Stomach (tissue), 9 donors: ENCODE results near the gene VWA2. TPM values are rescaled to one million over a fixed set of nuclear protein-coding genes. Genes with fewer than 3 reads are reported as not detected.

Experiments used
- DNase-seq, 2 donors: peaks; one replicate each; pipeline versions ENCODE4 v3.0.0 to v3.0.0-alpha.2; 2013 to 2019
- H3K27ac ChIP-seq, 5 donors: fragments of 200-600 bp in 4 of 5; sonication (generic) in 4 of 5; one replicate each; pipeline ENCODE4 v1.5.1; 2013 to 2019; ENCODE audit warnings: mild to moderate bottlenecking in 1 of 5, moderate library complexity in 1 of 5
- H3K27me3 ChIP-seq, 3 donors: fragments of 200-600 bp; sonication (generic); one replicate each; pipeline ENCODE4 v1.5.1; 2017 to 2019; ENCODE audit warnings: mixed run types in 1 of 3
- H3K36me3 ChIP-seq, 4 donors: fragments of 200-600 bp; sonication (generic); 1 replicate in 3 of 4; 2 replicates in 1 of 4; pipeline ENCODE4 v1.5.1; 2016 to 2019
- H3K4me1 ChIP-seq, 4 donors: fragments of 200-600 bp; sonication (generic); one replicate each; pipeline ENCODE4 v1.5.1; 2016 to 2019
- H3K4me3 ChIP-seq, 4 donors: fragments of 200-600 bp; sonication (generic) in 3 of 4; one replicate each; pipeline ENCODE4 v1.5.1; 2016 to 2019; ENCODE audit warnings: mild to moderate bottlenecking in 1 of 4
- H3K9me3 ChIP-seq, 4 donors: fragments of 200-600 bp; sonication (generic); one replicate each; pipeline ENCODE4 v1.5.1; 2016 to 2019
- EP300 ChIP-seq: sonication (generic); formaldehyde crosslinking; IDR thresholded peaks from one replicate; pipeline ENCODE4 v1.6.1; 2017; ENCODE audit warnings: antibody characterized with exemption
- POLR2A ChIP-seq, 4 donors: fragments of 450-650 bp; IDR thresholded peaks; one replicate each; pipeline ENCODE4 v1.6.1; 2016; ENCODE audit warnings: antibody characterized with exemption in 4 of 4, control low read depth in 2 of 4, mild to moderate bottlenecking in 1 of 4, moderate library complexity in 1 of 4
- POLR2AphosphoS5 ChIP-seq, 3 donors: sonication (generic); formaldehyde crosslinking; IDR thresholded peaks; one replicate each; pipeline ENCODE4 v1.6.1; 2016; ENCODE audit warnings: antibody characterized with exemption in 3 of 3
- WGBS, 5 donors: extraction: QIAGEN DNeasy Blood & Tissue Kit in 3 of 5; methylation state at CpG; one replicate each; pipeline versions ENCODE4 v1.1.5 to v1.1.7; 2013 to 2018; 5-methylcytosine and 5-hydroxymethylcytosine counted together
- intact Hi-C: fragments of 100-400 bp; cut with DNase I; formaldehyde crosslinking; loops from one replicate; pipeline ENCODE4 v1.15.1; 2023; ENCODE audit warnings: low total_unique reads
- polyA plus RNA-seq, 3 donors: library from polyadenylated mRNA; stranded (reverse); fragments of 200-250 nt; gene quantifications; one replicate each; pipeline ENCODE4 v1.2.3, GENCODE V29; 2013
- total RNA-seq, 5 donors: library from RNA; depleted of rRNA; stranded (reverse); fragments of >200 nt; gene quantifications; one replicate each; pipeline versions ENCODE4 v1.1.0 to v1.2.3, GENCODE V29; 2014 to 2016
- TF ChIP-seq, protein P1 (sequence below), 7 experiments: fragments of 450-650 bp in 4 of 7; fragments of 200-600 bp in 3 of 7; sonication (generic) in 3 of 7; IDR thresholded peaks; one replicate each; pipeline ENCODE4 v1.5.1; 2016 to 2019; ENCODE audit warnings: antibody characterized with exemption in 7 of 7, control low read depth in 2 of 7, mild to moderate bottlenecking in 1 of 7
- donor health status: healthy with polysubstance abuse.
- donor health status: Bipolar disorder and iron deficiency.
- donor health status: healthy.

VWA2 gene
- total and polyA plus RNA-seq, 8 donors = 0.46 to 20.7 (median 5.8) TPM

DNA sequence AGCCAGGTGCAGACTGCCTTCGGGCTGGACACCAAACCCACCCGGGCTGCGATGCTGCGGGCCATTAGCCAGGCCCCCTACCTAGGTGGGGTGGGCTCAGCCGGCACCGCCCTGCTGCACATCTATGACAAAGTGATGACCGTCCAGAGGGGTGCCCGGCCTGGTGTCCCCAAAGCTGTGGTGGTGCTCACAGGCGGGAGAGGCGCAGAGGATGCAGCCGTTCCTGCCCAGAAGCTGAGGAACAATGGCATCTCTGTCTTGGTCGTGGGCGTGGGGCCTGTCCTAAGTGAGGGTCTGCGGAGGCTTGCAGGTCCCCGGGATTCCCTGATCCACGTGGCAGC lies 50.0 kb downstream of the VWA2 start:
- 83 to 96% (median 95%) methylated on average over 8 to 16 of the region's 16 CpGs for WGBS, 5 donors
- intact Hi-C loops = no loop called here
- TF ChIP-seq POLR2A (IDR thresholded peaks at IDR 0.05) = no peak

DNA sequence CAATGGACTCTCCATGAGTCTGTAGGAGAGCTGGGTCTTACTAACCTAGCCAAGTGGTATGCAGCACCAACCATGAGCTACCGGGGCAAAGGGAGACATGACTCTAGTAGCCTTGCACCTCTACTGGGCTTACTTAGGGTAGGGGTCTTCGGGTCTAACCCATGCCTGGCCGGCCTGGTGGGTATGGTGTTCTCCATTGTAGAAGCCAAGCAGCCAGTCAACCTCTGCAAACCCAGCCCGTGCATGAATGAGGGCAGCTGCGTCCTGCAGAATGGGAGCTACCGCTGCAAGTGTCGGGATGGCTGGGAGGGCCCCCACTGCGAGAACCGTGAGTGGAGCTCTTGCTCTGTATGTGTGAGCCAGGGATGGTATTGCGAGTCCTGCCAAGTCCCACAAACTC lies 51.0 kb downstream of the VWA2 start:
- intact Hi-C loops = no loop called here
- Histone ChIP-seq H3K9me3 (peaks cover 0 to 7% (median 1%) of the 10 kb centered on the region in 4 donors), H3K27ac (no peak overlapping the region), H3K4me3 (no peak overlapping the region), H3K36me3 (peaks cover 0 to 40% (median 17%) of the 10 kb centered on the region in 4 donors), H3K27me3 (no peaks in the 10 kb centered on the region), H3K4me1 (no peaks in the 10 kb centered on the region)
- DNase-seq = no peak
- WGBS, 5 donors = 94 to 100% (median 97%) methylated on average over 8 to 10 of the region's 10 CpGs
- no peak for TF ChIP-seq POLR2A (IDR thresholded peaks at IDR 0.05)
- TF ChIP-seq POLR2AphosphoS5 (IDR thresholded peaks at IDR 0.05) = no peak
- TF ChIP-seq, protein P1, sequence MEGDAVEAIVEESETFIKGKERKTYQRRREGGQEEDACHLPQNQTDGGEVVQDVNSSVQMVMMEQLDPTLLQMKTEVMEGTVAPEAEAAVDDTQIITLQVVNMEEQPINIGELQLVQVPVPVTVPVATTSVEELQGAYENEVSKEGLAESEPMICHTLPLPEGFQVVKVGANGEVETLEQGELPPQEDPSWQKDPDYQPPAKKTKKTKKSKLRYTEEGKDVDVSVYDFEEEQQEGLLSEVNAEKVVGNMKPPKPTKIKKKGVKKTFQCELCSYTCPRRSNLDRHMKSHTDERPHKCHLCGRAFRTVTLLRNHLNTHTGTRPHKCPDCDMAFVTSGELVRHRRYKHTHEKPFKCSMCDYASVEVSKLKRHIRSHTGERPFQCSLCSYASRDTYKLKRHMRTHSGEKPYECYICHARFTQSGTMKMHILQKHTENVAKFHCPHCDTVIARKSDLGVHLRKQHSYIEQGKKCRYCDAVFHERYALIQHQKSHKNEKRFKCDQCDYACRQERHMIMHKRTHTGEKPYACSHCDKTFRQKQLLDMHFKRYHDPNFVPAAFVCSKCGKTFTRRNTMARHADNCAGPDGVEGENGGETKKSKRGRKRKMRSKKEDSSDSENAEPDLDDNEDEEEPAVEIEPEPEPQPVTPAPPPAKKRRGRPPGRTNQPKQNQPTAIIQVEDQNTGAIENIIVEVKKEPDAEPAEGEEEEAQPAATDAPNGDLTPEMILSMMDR (IDR thresholded peaks at IDR 0.05) = no peak
- no peak for TF ChIP-seq EP300

More for the DNA sequence above, 50.0 kb downstream of the VWA2 start:
- Histone ChIP-seq H3K4me3 (no peak overlapping the region), H3K36me3 (peaks cover 0 to 30% (median 14%) of the 10 kb centered on the region in 4 donors), H3K4me1 (no peaks in the 10 kb centered on the region), H3K27ac (no peak overlapping the region), H3K27me3 (no peaks in the 10 kb centered on the region), H3K9me3 (no peaks in the 10 kb centered on the region)
- DNase-seq = no peak

DNA sequence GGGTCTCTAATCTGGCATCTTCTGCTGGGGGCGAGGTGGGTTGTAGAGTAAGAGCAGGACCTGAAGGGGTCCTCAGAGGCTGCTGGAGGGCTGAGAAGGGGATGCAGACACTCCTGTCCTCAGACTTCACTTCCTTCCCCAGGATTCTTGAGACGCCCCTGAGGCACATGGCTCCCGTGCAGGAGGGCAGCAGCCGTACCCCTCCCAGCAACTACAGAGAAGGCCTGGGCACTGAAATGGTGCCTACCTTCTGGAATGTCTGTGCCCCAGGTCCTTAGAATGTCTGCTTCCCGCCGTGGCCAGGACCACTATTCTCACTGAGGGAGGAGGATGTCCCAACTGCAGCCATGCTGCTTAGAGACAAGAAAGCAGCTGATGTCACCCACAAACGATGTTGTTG lies 52.0 kb downstream of the VWA2 start:
- DNase-seq = no peak
- TF ChIP-seq POLR2AphosphoS5 (IDR thresholded peaks at IDR 0.05) = no peak
- intact Hi-C loops = no loop called here
- Histone ChIP-seq H3K36me3 (peaks cover 5 to 46% (median 26%) of the 10 kb centered on the region in 4 donors), H3K4me1 (no peaks in the 10 kb centered on the region), H3K27ac (no peak overlapping the region), H3K4me3 (no peak overlapping the region), H3K27me3 (no peaks in the 10 kb centered on the region), H3K9me3 (peaks cover 3 to 18% (median 11%) of the 10 kb centered on the region in 4 donors)
- whole genome bisulfite sequencing, 5 donors = 86 to 92% (median 87%) methylated on average over 5 to 7 of the region's 7 CpGs

DNA sequence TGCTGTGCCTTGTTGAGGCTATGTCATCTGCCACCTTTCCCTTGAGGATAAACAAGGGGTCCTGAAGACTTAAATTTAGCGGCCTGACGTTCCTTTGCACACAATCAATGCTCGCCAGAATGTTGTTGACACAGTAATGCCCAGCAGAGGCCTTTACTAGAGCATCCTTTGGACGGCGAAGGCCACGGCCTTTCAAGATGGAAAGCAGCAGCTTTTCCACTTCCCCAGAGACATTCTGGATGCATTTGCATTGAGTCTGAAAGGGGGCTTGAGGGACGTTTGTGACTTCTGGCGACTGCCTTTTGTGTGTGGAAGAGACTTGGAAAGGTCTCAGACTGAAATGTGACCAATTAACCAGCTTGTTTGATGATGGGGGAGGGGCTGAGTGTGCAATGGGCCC lies 52.5 kb downstream of the VWA2 start:
- H3K9me3 ChIP-seq = peaks cover 3 to 22% (median 15%) of the 10 kb centered on the region in 4 donors

DNA sequence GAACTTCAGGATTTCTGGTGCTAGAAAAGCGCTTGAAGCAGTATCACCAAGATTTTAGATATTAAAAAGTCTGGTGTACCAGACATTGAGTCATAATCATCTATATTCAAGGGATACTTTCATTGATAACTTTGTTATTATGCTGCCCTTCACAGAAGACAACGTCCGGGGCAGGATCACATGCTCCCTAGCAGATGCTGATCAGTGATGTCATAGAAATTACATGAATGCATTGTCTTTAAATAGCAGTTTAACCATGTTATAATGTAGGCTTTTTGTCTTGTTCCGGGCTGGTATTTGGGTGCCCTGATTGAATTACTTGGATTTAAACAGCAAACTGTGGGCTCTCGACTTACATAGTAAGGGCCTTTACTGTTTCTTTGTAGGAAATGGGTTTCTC lies 54.0 kb downstream of the VWA2 start:
- H3K27ac ChIP-seq = no peak overlapping the region
- no peaks in the 10 kb centered on the region for H3K4me1 ChIP-seq
- H3K4me3 ChIP-seq = no peak overlapping the region
- H3K9me3 ChIP-seq = peaks cover 3 to 29% (median 18%) of the 10 kb centered on the region in 4 donors
- TF ChIP-seq, protein P1 (IDR thresholded peaks at IDR 0.05) = no peak
- TF ChIP-seq EP300 = no peak
- no peak for TF ChIP-seq POLR2AphosphoS5 (IDR thresholded peaks at IDR 0.05)
- H3K36me3 ChIP-seq = peaks cover 23 to 60% (median 44%) of the 10 kb centered on the region in 4 donors
- WGBS, 5 donors = 88 to 93% (median 90%) methylated on average over 5 of the region's 5 CpGs
- DNase-seq = no peak
- H3K27me3 ChIP-seq = no peaks in the 10 kb centered on the region
- intact Hi-C loops = no loop called here

More for the DNA sequence above, 52.5 kb downstream of the VWA2 start:
- Histone ChIP-seq H3K27ac (no peak overlapping the region), H3K27me3 (no peaks in the 10 kb centered on the region), H3K4me3 (no peak overlapping the region), H3K36me3 (peaks cover 9 to 47% (median 29%) of the 10 kb centered on the region in 4 donors), H3K4me1 (no peaks in the 10 kb centered on the region)
- 76 to 86% (median 81%) methylated on average over 8 of the region's 8 CpGs for whole genome bisulfite sequencing, 5 donors
- TF ChIP-seq EP300 (no peak), POLR2AphosphoS5 (IDR thresholded peaks at IDR 0.05) (no peak), POLR2A (IDR thresholded peaks at IDR 0.05) (no peak)
- TF ChIP-seq, protein P1 (IDR thresholded peaks at IDR 0.05) = no peak
- intact Hi-C loops = no loop called here
- no peak for DNase-seq
